GM19240 (cell line): Measurements from ENCODE around the gene TENM3.

Experiments used
- DNase-seq: peaks from one replicate; pipeline ENCODE4 v3.0.0; 2011; ENCODE audit warnings: low spot score; ENCODE audit not compliant: insufficient read length

The TENM3 gene

GRCh38 chr4:182555997-182556418 lies 312.8 kb downstream of the TENM3 start:
- DNase-seq, result no peak

GRCh38 chr4:182556580-182556979 lies 313.4 kb downstream of the TENM3 start:
- DNase-seq, result no peak

GRCh38 chr4:182560358-182560757 lies 317.2 kb downstream of the TENM3 start:
- no peak for DNase-seq

- no peak for DNase-seq
Observed at GRCh38 chr4:182562350-182562749, 319.1 kb downstream of the TENM3 start.

- no peak for DNase-seq
Observed at GRCh38 chr4:182564724-182565369, 321.6 kb downstream of the TENM3 start.

GRCh38 chr4:182567119-182567518 lies 323.9 kb downstream of the TENM3 start:
- DNase-seq, result no peak

- DNase-seq, result no peak
Observed at GRCh38 chr4:182569561-182569960, 326.4 kb downstream of the TENM3 start.

- no peak for DNase-seq
Observed at GRCh38 chr4:182574706-182575105, 331.5 kb downstream of the TENM3 start.

- no peak for DNase-seq
Observed at GRCh38 chr4:182575225-182575624, 332.0 kb downstream of the TENM3 start.

- no peak for DNase-seq
Observed at GRCh38 chr4:182576601-182577289, 333.5 kb downstream of the TENM3 start.

- no peak for DNase-seq
Observed at GRCh38 chr4:182577411-182577810, 334.2 kb downstream of the TENM3 start.

- no peak for DNase-seq
Observed at GRCh38 chr4:182578402-182578801, 335.2 kb downstream of the TENM3 start.

GRCh38 chr4:182582245-182582644 lies 339.0 kb downstream of the TENM3 start:
- no peak for DNase-seq

- no peak for DNase-seq
Observed at GRCh38 chr4:182583703-182584415, 340.7 kb downstream of the TENM3 start.

- no peak for DNase-seq
Observed at GRCh38 chr4:182585321-182585720, 342.1 kb downstream of the TENM3 start.

GRCh38 chr4:182589100-182589499 lies 345.9 kb downstream of the TENM3 start:
- no peak for DNase-seq

GRCh38 chr4:182593402-182593801 lies 350.2 kb downstream of the TENM3 start:
- DNase-seq, result no peak

GRCh38 chr4:182593864-182594263 lies 350.7 kb downstream of the TENM3 start:
- DNase-seq, result no peak

GRCh38 chr4:182600093-182600492 lies 356.9 kb downstream of the TENM3 start:
- no peak for DNase-seq

- no peak for DNase-seq
Observed at GRCh38 chr4:182600856-182601255, 357.7 kb downstream of the TENM3 start.

GRCh38 chr4:182604161-182604622 lies 361.0 kb downstream of the TENM3 start:
- DNase-seq, result no peak

- no peak for DNase-seq
Observed at GRCh38 chr4:182604953-182605352, 361.8 kb downstream of the TENM3 start.
